Stimulated activated CD4-positive, alpha-beta T cell treated with anti-CD3 and anti-CD28 coated beads, Interleukin-1b, Interleukin-23, amount 100 ng/mL, for 24 hours (primary cell): ENCODE data around the gene ORAI1.
"Not testable (repeated sequence)": the region's sequence is repeated elsewhere in the genome, so short reads cannot be mapped to it uniquely, and the experiment has no call there.

ENCODE experiments used
- DNase-seq, 4 experiments: peaks; one replicate each; pipeline ENCODE4 v3.0.0-alpha.2; 2020; ENCODE audit warnings: low read depth in 4 of 4, low spot score in 1 of 4

The ORAI1 gene

DNA sequence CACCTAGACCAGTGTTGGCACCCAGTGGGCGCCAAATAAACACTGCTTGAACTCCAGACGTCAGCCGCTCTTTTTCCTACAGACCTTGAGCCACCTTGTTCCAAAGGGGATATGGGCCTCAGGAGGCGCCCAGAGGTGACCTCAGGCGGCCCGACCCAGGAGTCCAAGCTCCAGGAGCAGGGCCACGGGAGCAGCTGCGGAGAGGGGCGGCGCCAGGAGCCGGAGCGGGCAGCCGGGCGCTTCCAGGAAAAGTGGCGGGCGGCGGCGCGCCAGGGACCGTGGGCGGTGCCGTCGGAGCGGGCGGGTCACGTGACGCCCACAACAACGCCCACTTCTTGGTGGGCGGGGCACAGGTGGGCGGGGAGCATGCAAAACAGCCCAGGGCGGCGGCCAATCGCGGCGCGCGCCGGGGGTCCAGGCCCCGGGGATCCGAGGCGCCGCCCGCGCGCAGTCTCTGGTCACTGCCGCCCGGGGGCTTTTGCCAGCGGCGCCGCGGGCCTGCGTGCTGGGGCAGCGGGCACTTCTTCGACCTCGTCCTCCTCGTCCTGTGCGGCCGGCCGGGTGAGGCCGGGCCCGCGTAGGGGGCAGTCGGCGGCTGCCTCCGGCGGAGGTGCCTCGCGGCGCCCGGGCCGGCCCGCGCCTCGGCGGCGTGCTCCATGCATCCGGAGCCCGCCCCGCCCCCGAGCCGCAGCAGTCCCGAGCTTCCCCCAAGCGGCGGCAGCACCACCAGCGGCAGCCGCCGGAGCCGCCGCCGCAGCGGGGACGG, at the start of gene ORAI1:
Gene ORAI1 (plus strand): TSS at position 444 of the 766 bp plus-strand sequence.
- peak; percentile 87 to 98 (median 94) for DNase-seq

GRCh38 chr12:121576851-121577391, 49.4 kb upstream of the ORAI1 start:
- no peak for DNase-seq

GRCh38 chr12:121577443-121578180, 48.7 kb upstream of the ORAI1 start:
- no peak for DNase-seq

- no peak for DNase-seq
These were observed 47.8 kb upstream of the ORAI1 start for GRCh38 chr12:121578230-121579189.

- no peak for DNase-seq
These were observed 47.0 kb upstream of the ORAI1 start for GRCh38 chr12:121579190-121579791.

DNA sequence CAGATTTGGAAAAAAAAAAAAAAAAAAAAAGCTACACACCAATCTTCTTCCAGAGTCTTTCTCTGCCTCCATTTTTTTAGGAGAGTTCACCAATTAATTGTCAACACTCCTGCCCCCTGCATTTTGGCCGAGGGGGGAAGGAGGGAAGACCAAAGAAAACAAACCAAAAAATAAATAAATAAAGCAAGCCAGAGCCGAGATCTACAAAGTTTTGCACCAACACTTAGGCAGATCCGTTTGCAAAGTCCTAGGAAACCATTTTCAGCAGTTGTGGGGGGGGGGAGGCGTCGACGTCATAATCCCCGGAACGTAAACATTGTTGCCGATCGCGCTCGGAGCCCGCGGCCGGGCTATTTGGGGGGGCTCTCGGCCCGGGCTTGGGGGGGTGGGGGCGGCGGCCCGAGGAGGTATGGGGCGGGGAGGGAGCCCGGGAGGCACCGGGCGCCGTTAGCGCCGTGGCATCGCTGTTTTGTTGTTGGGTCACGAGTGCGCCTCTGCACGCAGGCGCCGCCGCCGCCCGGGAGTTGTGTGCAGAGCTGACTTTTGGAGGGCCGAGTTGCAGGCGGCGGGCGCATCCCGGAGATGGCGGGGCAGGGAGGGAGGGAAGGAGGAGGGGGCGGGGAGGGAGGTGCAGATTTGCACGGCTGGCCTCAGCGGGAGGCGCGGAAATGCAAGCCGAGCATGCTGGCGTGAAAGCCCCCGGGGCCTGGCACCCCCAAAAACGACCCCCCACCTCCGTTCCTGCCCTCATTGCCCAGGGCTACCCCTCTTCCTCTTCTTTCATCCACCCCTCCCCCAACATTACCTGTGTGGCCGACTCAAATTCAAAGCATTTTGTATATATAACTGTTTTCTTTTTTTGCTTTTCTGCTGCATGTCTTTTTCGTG, 46.1 kb upstream of the ORAI1 start:
- peak in 3 of 4 experiments; percentile 48 to 61 (median 57) for DNase-seq

GRCh38 chr12:121580959-121581685, 45.2 kb upstream of the ORAI1 start, which contains the start of gene KDM2B:
Gene KDM2B, minus strand, starts transcription at chr12:121581023. Its CDS starts 112 bp downstream, at chr12:121580911.
- no peak for DNase-seq

DNA sequence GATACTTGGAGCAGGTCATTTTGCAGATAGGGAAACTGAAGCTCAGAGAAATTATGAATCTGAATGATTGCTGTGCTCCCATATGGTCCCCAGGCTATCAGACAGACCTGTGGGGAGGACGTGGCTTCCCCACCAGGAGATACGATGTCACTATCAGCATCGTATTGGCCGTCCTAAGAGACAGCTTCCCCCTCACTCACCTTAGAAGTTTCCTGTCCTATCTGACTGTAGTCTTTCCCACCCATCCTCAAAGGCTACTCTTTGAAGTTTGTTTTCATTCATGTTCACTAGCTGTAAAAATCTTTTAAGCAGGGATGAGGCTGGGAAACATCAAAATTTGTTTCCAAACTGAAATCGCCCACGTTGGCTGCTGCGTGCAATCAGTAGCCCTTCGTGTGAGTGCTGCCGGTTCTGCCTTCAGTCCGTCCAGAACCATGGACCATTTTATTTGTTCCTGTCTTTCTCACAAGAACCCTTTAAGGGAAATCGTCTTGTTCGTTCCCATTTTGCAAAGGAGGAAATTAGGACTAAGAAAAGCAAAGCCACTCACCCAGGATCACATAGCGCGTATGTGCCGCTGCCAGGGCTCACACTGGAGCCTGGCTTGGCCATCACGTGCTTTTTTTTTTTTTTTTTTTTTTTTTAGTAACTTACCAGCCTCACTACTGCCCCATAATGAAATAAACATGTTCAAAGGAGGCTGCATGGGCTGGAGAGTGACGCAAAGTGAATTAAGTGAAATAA, 44.5 kb upstream of the ORAI1 start:
- no peak for DNase-seq

DNA sequence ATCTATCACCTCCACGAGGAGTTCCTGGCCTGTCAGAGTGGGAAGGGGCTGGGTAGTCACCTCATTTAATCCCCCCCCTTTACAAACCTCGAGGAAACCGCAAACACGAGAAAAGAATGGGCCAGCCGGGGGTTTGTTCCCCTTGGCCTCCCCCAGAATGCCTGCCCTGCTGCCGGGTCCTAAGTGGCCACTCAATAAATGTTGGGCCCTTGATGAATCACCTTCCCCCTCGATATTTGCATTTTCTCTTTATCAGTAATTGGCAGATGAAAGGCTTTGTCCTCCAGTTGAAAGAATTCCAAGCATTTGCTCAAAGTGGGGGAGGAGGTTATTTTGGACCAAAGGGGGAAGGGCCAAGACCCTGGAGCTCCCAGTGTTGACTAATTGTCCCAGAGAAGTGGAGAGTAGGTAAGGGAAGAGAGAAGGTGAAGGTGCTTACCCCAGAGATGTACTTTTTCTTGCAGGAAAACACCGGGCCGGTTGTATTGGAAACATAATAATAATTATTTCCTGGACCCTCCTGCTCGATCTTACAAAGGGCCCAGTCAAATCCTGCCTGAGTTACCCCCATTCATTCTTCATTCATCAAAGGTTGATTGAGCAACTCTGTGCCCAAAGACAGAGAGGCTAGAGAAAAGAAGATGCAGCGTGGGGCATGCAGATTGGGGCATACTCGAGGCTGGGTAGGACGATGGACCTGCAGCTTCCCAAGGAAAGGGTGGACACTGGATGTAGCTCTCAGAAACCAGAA, 43.6 kb upstream of the ORAI1 start:
- no peak for DNase-seq

- not testable (repeated sequence) for DNase-seq
These were observed 43.0 kb upstream of the ORAI1 start for GRCh38 chr12:121583334-121583661.

DNA sequence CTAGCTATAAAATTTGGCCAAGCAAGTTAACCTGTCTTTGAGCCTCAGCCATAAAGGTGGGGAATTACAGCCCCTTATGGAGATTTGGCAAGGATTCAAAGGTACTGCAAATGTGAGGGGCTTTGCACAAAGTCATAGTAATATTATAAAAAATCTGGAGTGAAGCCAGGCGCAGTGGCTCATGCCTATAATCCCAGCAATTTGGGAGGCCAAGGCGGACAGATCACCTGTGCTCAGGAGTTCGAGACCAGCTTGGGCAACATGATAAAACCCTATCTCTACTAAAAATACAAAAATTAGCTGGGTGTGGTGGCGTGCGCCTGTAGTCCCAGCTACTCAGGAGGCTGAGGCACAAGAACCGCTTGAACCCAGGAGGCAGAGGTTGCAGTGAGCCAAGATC, 41.4 kb upstream of the ORAI1 start:
- DNase-seq = not testable (repeated sequence)

- peak in 1 of 4 experiments; percentile 46 for DNase-seq
These were observed 35.7 kb upstream of the ORAI1 start for GRCh38 chr12:121590476-121591143.

- DNase-seq = no peak
These were observed 34.0 kb upstream of the ORAI1 start for GRCh38 chr12:121592320-121592719.

DNA sequence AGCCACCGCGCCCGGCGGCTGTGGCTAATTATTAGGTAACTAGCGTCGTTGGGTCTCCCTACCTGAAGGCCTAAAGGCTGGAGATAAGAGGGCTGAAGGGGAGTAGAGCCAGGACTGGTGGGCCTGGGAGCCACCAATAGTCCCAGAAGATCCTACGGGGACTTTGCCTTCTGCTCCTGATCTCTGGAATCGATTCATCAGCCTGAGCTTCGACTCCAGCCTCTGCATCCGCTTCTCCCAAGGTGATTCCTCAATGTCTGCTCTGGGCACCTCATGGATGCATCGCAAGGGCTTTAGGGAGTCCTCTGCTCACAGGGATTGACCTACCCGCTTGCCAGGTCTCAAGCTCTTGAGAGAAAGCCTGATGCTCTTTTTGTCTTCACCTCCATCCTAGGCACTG, 30.8 kb upstream of the ORAI1 start:
- DNase-seq = no peak

DNA sequence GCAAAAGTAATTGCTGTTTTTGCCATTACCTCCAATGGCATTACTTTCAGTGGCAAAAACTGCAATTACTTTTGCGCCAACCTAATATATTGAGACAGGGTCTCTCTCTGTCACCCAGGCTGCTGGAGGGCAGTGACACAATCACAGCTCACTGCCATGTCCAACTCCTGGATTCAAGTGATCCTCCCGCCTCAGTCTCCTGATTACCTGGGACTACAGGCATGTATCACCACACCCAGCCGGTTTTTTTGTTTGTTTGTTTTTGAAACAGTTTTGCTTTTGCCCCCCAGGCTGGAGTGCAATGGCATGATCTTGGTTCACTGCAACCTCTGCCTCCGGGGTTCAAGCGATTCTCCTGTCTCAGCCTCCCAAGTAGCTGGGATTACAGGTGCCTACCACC, 29.8 kb upstream of the ORAI1 start:
- DNase-seq = no peak

GRCh38 chr12:121600702-121601336, 25.5 kb upstream of the ORAI1 start:
- DNase-seq = no peak

DNA sequence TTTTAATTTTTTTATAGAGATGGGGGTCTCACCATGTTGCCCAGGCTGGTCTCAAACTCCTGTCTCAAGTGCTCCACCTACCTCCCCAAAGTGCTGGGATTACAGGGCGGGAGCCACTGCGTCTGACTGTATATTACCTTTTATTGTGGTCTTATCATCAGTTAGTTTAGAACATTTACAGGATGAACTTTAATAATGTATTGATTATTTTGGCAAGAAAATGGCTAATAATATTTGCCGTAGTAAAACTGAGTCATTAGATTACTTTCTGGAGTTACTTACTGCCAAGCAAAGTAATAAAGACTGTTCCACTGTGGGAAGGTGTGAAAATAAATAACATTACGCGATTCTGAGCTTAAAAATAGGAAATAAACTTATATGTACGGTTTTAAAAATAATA, 23.6 kb upstream of the ORAI1 start:
- DNase-seq = no peak
